Motor neuron (in vitro differentiated cells): ENCODE data around the gene SCAPER. TPM values are rescaled to one million over a fixed set of nuclear protein-coding genes. Genes with fewer than 3 reads are reported as not detected.

Experiments
- ATAC-seq, 8 experiments: fragments of 200-7000 bp; cut with Tn5 transposase; replicated peaks in 6 of 8; 2 replicates each; pipeline ENCODE4 v1.8.0; 2021; ENCODE audit warnings: mild to moderate bottlenecking in 8 of 8, moderate library complexity in 8 of 8
- H3K27ac ChIP-seq, 2 donors: fragments of 250-450 bp; sonication (Bioruptor Pico); 2 replicates each; pipeline ENCODE4 v1.9.0; 2021; ENCODE audit warnings: antibody characterized with exemption in 2 of 2, mild to moderate bottlenecking in 2 of 2, moderate library complexity in 1 of 2
- H3K4me1 ChIP-seq, 2 donors: fragments of 250-450 bp; sonication (Bioruptor Pico); replicated peaks in 1 of 2; 2 replicates each; pipeline ENCODE4 v1.6.1; 2021; ENCODE audit warnings: antibody characterized with exemption in 2 of 2, mild to moderate bottlenecking in 2 of 2, moderate library complexity in 1 of 2
- H3K4me3 ChIP-seq, 5 donors: fragments of 250-450 bp; sonication (Bioruptor Pico); 2 replicates each; pipeline ENCODE4 v1.9.0; 2021; ENCODE audit warnings: antibody characterized with exemption in 5 of 5, mild to moderate bottlenecking in 5 of 5, moderate library complexity in 4 of 5
- WGBS, 10 experiments: fragments of 450-650 bp; shearing (Covaris generic); methylation state at CpG; one replicate each; pipeline ENCODE4 v1.0.0; 2022; 5-methylcytosine and 5-hydroxymethylcytosine counted together
- in situ Hi-C, 9 experiments: fragments of 400-800 bp; cut with MboI; loops; one replicate each; pipeline ENCODE4 v1.15.0; 2021; ENCODE audit warnings: low sequenced_read_pairs in 9 of 9, low pct_unique_long_range_greater_than_20kb in 2 of 9; ENCODE audit not compliant: unreplicated experiment in 9 of 9
- total RNA-seq, 8 experiments: library from RNA; unstranded; fragments of 300-600 nt; gene quantifications; 2 replicates each; pipeline versions ENCODE4 v1.2.3 to v1.2.4, GENCODE V29; 2022

Gene SCAPER
- total RNA-seq, 8 experiments from 2014 or later: 4.7 to 32.4 (median 22.6) TPM

DNA sequence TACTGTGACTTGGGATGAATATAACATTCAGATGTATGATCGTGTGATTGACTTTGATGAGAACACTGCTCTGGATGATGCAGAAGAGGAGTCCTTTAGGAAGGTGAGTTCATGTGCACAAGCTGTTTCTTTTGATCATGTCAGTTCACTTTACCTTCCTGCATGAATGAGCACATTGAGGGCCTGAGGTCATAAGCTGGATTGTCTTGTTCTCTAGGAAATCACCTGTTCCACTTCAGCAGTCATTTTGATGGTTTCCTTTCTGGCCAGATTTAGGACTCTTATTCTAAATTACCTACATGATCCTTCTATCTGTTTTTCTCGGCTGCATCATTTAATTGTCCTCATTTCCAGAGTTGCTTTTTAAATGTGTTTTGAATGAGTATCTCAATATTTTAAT lies 30.5 kb upstream of the SCAPER start:
- H3K4me3 ChIP-seq: no peak overlapping the region
- 50 to 100% (median 95%) methylated on average over 1 to 2 of the region's 2 CpGs; no CpG with 5 or more reads in 1 of the 10 experiments for WGBS, 10 experiments
- in situ Hi-C loops: no loop called here
- no peak overlapping the region for H3K27ac ChIP-seq
- H3K4me1 ChIP-seq: peaks cover 11 to 15% of the 10 kb centered on the region in 2 donors
- ATAC-seq: no peak

DNA sequence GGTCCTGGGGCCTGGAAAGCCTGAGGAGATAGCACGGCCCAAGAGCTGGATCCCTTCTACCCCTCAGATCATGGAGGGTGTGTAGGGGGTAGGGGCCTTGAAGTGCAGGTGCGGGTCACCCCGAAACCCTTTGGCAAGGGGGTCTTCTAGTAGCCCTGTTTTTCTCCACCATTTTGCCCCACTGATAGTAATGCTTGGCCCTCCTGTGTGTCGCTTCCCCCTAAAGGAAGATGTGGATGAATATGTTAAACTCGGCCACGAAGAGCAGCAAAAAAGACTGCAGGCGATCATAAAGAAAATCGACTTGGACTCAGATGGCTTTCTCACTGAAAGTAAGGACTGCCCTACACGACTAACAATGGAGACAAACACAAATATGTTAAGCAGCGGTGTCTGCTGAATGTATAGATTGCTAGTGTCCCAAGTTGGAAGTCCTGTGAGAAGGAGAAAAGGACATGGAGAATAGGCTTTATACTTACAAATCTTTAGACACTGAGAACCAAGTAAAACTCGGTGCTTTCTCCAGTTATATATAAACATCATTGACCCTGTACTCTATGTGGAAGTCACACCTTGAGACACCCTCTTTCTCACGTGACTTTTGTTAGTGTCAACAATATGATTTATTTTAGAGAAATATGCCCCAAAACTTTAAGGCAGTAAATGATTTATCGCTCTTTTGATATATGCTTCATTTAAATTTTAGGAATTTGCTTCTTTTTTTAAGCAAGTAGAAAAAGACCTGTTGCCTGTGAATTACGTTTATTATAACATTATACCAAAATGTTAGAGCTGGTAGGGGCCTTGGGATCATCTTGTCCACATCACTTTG lies 27.2 kb upstream of the SCAPER start:
- Histone ChIP-seq H3K4me1 (peaks cover 12 to 17% of the 10 kb centered on the region in 2 donors), H3K4me3 (peak overlapping the region; percentile 54 to 91 (median 86)), H3K27ac (peak overlapping the region; percentile 81 to 91)
- 7 to 53% (median 18%) methylated on average over 1 to 11 of the region's 14 CpGs; no CpG with 5 or more reads in 1 of the 10 experiments for WGBS, 10 experiments
- ATAC-seq: peak in 2 of 8 experiments; percentile 0 to 1
- in situ Hi-C loops: no loop called here

DNA sequence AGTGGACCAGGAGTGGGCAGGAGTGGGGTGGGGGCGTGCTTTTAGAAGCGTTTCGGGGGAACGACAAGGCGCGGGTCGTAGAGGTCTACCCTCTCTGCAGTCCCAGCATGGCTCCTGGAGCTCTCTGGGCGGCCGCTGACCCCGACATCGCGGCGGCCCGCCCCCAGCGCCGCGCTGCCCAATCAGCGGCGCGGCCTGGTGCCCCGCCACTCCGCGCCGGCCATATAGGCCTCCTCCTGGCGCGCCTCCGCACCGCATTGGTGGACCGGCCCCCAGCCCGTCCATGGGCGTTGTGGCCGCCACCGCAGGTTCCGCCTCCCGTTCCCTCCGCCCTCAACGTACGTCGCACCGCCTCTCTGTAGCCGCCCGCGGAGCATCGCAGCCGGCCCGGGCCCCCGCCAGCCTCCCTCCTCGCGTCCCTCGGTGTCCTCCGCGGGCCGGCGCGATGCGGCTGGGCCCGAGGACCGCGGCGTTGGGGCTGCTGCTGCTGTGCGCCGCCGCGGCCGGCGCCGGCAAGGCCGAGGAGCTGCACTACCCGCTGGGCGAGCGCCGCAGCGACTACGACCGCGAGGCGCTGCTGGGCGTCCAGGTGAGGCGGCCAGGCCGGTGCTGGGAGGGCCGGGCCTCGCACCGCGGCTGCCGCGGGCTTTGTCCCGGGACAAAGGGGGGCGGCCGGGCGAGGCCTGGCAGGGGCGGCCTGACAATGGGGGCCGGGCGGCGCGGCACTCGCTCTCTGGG lies 26.4 kb upstream of the SCAPER start, which contains the start of gene RCN2:
TSS of gene RCN2 (plus strand) at position 353 of the 738 bp plus-strand sequence. CDS start at position 446, 93 bp downstream.
- 0% methylated on average over 1 of the region's 96 CpGs; no CpG with 5 or more reads in 9 of the 10 experiments for WGBS, 10 experiments
- in situ Hi-C loops: no loop called here
- peak within 1 kb of the TSS; percentile 81 to 91 for H3K27ac ChIP-seq
- peaks cover 12 to 17% of the 10 kb centered on the region in 2 donors for H3K4me1 ChIP-seq
- peak within 1 kb of the TSS; percentile 54 to 91 (median 86) for H3K4me3 ChIP-seq
- ATAC-seq: peak; percentile 98 to 99 (median 99)

DNA sequence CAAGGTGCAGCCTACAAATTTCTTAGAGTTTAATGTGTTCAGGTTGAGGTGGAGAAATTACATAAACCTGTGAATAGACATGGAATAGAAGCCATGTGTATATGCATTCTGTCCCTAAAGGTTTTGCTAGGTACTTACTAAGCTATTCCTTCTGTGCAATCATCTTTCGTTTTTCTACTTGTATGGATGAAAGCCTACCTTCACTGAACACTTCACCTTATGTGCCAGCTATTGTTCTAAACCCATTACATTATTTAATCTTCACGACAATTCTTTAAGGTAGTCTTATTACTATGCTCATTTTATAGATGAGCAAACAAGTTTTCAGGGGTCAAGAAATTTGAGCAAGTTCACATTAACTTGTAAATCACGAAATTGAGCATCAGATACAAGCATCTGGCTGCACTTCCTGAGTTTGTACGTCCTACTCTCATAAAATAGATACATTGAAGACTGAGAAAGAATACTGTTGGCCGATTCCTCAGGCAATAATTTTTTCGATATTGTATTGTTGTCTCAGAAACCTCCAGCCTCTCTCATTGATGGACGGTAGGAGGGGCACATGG lies 25.8 kb upstream of the SCAPER start:
- Histone ChIP-seq H3K4me1 (peaks cover 12 to 17% of the 10 kb centered on the region in 2 donors), H3K27ac (peak overlapping the region; percentile 57 to 80), H3K4me3 (peak overlapping the region; percentile 54 to 91 (median 86))
- WGBS, 10 experiments: 14 to 71% (median 33%) methylated on average over 1 to 6 of the region's 7 CpGs
- no peak for ATAC-seq
- in situ Hi-C loops: no loop called here

DNA sequence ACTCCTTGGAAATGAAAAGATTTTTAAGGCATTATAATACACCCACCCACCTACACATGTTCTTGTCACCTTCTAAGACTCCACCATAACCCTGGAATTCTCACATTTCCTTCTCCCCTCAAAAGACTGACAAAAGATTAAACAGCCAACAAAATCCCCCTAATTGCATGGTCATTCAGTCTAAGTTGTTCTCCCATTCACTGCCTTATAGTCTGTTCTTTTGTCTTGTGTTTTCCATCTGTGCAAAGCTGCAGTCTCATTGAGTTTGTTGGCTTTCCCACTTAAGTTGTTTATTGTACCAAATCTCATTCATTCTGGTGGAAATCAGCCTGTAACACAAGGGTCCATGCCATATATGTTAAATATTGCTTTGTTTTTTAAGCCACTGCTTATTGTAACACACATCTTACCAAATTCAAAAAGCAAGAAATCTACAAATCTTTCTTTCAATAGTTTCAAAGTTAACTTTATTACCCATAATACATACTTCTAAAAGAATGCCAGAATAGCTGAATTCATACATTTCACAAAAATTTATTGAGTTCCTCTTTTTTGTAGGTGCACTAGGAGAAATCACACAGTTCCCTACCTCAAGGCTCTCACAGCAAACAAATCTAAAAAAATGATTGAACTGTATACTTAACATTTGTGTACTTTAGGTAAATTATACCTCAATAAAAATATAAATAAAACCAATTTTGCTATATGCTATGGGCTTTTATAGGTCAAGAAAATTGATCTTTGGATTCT lies 24.0 kb upstream of the SCAPER start:
- H3K4me1 ChIP-seq: peaks cover 12 to 17% of the 10 kb centered on the region in 2 donors
- H3K4me3 ChIP-seq: no peak overlapping the region
- H3K27ac ChIP-seq: no peak overlapping the region
- no peak for ATAC-seq
- in situ Hi-C loops: no loop called here

DNA sequence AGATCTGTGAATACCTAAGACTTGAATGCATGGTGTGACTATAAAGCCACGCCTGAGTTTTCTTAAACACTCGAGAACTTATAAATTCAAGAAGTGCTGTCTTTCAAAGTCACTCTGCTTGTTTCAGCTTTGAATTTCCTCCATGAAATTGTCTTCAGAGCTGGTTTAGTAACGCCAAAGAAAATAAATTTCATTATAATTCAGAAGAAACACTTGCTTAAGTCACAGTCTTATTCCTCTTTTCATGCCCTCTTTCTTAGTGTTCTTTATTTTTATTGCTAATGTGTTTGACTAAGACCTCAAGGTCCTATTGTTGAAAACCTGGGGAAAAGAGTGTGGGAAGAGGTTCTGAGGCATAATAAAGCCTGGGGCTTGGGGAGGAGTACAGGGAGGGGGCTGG lies 23.1 kb upstream of the SCAPER start:
- WGBS, 10 experiments: 39 to 100% (median 74%) methylated on average over 1 to 3 of the region's 3 CpGs; no CpG with 5 or more reads in 1 of the 10 experiments

DNA sequence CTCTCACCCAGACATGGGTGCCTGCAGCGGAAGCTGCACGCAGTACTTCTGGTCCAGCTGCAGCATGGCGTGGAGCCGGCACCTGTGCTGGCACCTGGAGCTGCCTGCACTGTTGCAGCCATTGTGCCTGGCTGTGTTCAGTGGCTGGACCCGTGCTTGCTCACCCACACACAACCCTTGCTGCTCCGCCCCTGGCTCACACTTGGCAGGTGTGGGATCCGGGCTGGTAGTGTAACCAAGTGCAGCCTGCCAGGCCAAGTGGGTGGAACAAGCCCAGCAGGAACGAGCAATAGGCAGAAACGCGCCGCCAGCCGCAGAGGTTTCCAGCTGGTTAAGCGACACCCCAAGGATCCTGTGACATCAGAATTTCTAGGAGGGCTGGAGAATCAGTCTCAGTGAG lies 11.2 kb upstream of the SCAPER start:
- 36 to 100% (median 86%) methylated on average over 2 to 11 of the region's 13 CpGs; no CpG with 5 or more reads in 6 of the 10 experiments for WGBS, 10 experiments
- H3K4me3 ChIP-seq: no peak overlapping the region
- no peak overlapping the region for H3K27ac ChIP-seq
- in situ Hi-C loops: no loop called here
- no peaks in the 10 kb centered on the region for H3K4me1 ChIP-seq
- no peak for ATAC-seq

More for the DNA sequence above, 23.1 kb upstream of the SCAPER start:
- in situ Hi-C loops: no loop called here
- Histone ChIP-seq H3K4me3 (no peak overlapping the region), H3K27ac (no peak overlapping the region), H3K4me1 (peaks cover 12 to 13% of the 10 kb centered on the region in 2 donors)
- no peak for ATAC-seq

DNA sequence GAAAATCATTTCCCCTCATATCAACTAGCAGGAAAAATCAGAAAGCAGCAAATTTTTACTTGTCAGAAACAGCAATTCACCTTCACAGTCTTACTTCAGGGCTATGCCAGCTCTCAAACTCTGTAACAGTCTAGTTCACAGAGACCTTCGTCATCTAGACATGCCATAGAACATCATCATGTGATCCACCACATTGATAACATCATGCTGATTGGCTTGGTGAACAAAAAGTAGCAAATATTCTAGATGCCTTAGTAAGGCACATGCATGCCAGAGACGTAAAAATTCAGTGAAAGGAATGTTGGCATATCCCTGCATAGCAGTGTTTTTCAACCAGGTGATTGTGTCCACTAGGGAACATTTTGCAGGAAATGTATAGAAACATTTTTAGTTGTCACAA lies 8.6 kb upstream of the SCAPER start:
- H3K4me3 ChIP-seq: no peak overlapping the region
- 0 to 100% (median 71%) methylated on average over 1 to 2 of the region's 2 CpGs; no CpG with 5 or more reads in 1 of the 10 experiments for WGBS, 10 experiments
- ATAC-seq: no peak
- in situ Hi-C loops: no loop called here
- H3K4me1 ChIP-seq: no peaks in the 10 kb centered on the region
- H3K27ac ChIP-seq: no peak overlapping the region

DNA sequence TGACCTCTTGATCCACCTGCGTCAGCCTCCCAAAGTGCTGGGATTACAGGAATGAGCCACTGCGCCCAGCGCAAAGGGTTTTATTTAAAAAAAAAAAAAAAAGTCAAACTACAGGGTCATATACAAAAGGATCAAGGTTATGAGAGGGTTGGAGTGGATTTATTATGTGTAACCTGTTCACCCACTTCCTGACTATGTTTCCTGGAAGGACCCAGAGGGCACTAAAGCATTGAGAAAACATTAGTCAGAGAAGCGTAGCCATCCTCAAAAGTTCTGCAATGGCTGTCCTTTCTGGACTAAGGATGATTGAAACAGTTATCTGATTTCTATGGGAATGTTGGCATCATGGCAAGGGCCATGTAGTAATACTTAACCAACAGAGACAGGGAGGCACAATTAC lies 7.3 kb upstream of the SCAPER start:
- WGBS, 10 experiments: 20 to 100% (median 83%) methylated on average over 1 to 4 of the region's 4 CpGs; no CpG with 5 or more reads in 1 of the 10 experiments
- no peak for ATAC-seq
- in situ Hi-C loops: no loop called here

DNA sequence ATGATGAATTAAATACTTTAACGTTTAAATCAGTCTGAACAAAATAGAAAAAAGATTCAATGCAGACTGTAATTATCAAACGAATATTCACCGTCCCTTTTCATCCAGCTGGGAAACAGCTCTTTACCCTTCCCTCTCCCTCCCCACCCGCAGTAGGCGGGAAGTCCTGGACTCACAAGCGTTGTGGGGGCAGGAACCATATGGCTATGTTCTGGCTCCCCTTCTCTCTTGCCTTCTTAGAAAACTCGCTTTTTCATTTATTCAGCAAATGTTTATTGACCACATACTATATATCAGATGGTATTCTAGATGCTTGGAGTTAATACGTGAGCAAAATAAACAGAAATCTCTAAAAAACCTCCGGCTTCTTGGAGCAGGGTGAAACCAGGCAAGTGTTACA lies 715 bp upstream of the SCAPER start:
- ATAC-seq: no peak
- peak overlapping the region; percentile 56 to 98 (median 85) for H3K4me3 ChIP-seq
- WGBS, 10 experiments: 21 to 100% (median 60%) methylated on average over 1 to 9 of the region's 9 CpGs; no CpG with 5 or more reads in 1 of the 10 experiments
- in situ Hi-C loops: no loop called here
- peaks cover 6 to 8% of the 10 kb centered on the region in 2 donors for H3K4me1 ChIP-seq
- no peak overlapping the region for H3K27ac ChIP-seq

More for the DNA sequence above, 7.3 kb upstream of the SCAPER start:
- Histone ChIP-seq H3K27ac (no peak overlapping the region), H3K4me1 (no peaks in the 10 kb centered on the region), H3K4me3 (no peak overlapping the region)

DNA sequence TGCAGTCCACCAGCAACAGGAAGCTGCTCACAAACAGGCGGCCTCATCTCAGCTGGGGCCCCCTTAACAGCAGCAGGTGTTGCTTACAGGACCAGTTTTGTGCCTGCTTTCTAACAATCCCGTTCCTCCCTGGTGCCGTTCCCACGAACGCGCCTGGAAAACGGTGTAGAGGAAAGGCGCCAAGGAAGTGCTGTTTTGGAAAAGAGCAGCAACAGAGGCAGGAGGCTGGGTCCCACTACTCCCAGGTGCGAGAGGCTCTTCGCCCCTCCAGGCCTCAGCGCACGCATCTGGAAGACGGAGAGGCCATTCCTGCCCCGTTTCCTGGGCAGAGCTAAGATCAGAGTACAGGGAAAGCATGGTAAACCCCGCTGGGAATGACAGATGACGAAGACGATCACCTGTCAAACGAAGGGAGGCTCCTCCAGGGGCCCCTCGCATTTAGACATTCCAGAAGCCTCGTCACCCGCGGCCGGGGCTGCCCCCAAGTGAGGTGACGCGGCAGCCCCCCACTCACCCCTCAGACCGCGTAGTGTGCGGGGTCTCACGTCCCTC lies 603 bp downstream of the SCAPER start:
- WGBS, 10 experiments: 0 to 100% (median 7%) methylated on average over 1 to 7 of the region's 29 CpGs; no CpG with 5 or more reads in 3 of the 10 experiments
- Histone ChIP-seq H3K4me1 (peaks cover 6 to 8% of the 10 kb centered on the region in 2 donors), H3K27ac (peak overlapping the region; percentile 72 to 79), H3K4me3 (peak overlapping the region; percentile 56 to 98 (median 85))
- ATAC-seq: peak; percentile 2 to 58 (median 44)
- in situ Hi-C loops: no loop called here

DNA sequence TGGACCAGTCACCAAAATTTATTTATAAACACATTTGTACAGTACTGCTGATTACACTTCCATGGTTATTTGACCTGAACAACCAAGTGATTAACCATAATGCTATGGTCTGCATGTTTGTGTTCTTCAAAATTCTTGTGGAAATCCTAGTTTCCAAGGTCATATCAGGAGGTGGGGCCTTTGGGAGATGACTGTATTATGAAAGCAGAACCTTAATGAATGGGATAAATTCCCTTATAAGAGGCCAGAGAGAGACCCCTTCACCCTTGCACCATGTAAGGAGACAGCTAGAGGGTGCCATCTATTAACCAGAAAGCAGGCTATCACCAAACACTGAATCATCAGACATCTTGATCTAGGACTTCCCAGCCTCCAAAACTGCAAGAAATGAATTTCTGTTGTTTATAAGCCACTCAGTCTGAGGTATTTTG lies 1.9 kb downstream of the SCAPER start:
- Histone ChIP-seq H3K4me1 (peaks cover 6 to 8% of the 10 kb centered on the region in 2 donors), H3K4me3 (peak overlapping the region in 1 of 5 donors; percentile 98), H3K27ac (no peak overlapping the region)
- peak in 3 of 8 experiments; percentile 5 to 17 (median 5) for ATAC-seq
- in situ Hi-C loops: no loop called here
